OCI-LY7 (cell line): Measurements from ENCODE around the gene RHEBL1. TPM values are rescaled to one million over a fixed set of nuclear protein-coding genes. Genes with fewer than 3 reads are reported as not detected.

Experiments
- BruUV-seq: library from RNA; stranded (reverse); fragments of 400-500 nt; replicated peaks from 2 replicates; lab custom pipeline; 2021; lab: Mats Ljungman, UMichigan
- CTCF ChIA-PET: fragments of 300-600 bp; sonication (Branson Sonifier 250); formaldehyde crosslinking; loops from one replicate; lab custom pipeline; 2022; ENCODE audit warnings: antibody characterized with exemption; ENCODE audit not compliant: unreplicated experiment; lab: Charles Lee
- POLR2A ChIA-PET: fragments of 300-600 bp; sonication (Branson Sonifier 250); formaldehyde crosslinking; loops from one replicate; lab custom pipeline; 2022; ENCODE audit warnings: antibody characterized with exemption; lab: Charles Lee
- DNase-seq: peaks from one replicate; pipeline ENCODE4 v3.0.0-alpha.2; 2015; ENCODE audit warnings: low spot score
- H2AFZ ChIP-seq: fragments of 200-600 bp; sonication (generic), shearing (Covaris generic); 2 replicates; pipeline ENCODE4 v1.6.1; 2014; ENCODE audit warnings: mild to moderate bottlenecking, antibody characterized with exemption, low read length, moderate library complexity
- H3K27ac ChIP-seq: fragments of 200-600 bp; sonication (generic); 2 replicates; pipeline ENCODE4 v1.5.1; 2014; ENCODE audit warnings: mixed run types, low read depth, mild to moderate bottlenecking, moderate library complexity, low read length, inconsistent platforms; ENCODE audit not compliant: poor library complexity, severe bottlenecking
- H3K36me3 ChIP-seq: fragments of 200-600 bp; sonication (generic); 2 replicates; pipeline ENCODE4 v1.6.1; 2014; ENCODE audit warnings: mild to moderate bottlenecking, antibody characterized with exemption, low read length, moderate library complexity, mixed read lengths; ENCODE audit not compliant: insufficient read depth
- H3K4me1 ChIP-seq: fragments of 200-600 bp; sonication (generic); 2 replicates; pipeline ENCODE4 v1.5.1; 2014; ENCODE audit warnings: mild to moderate bottlenecking, low read length; ENCODE audit not compliant: insufficient read depth, poor library complexity, severe bottlenecking
- H3K4me2 ChIP-seq: fragments of 200-600 bp; sonication (generic); 2 replicates; pipeline ENCODE4 v1.6.1; 2014; ENCODE audit warnings: mild to moderate bottlenecking, low read length
- H3K4me3 ChIP-seq: fragments of 200-600 bp; sonication (generic); 2 replicates; pipeline ENCODE4 v1.5.1; 2014; ENCODE audit warnings: mild to moderate bottlenecking, low read depth, low read length; ENCODE audit not compliant: poor library complexity, severe bottlenecking
- H3K79me2 ChIP-seq: fragments of 200-600 bp; sonication (generic); 2 replicates; pipeline ENCODE4 v1.6.1; 2016; ENCODE audit warnings: low read depth, mild to moderate bottlenecking, low read length, moderate library complexity, mixed read lengths; ENCODE audit not compliant: insufficient read depth
- H3K9me2 ChIP-seq: fragments of 200-600 bp; sonication (generic); 2 replicates; pipeline ENCODE4 v1.6.1; 2016; ENCODE audit warnings: mild to moderate bottlenecking, low read length, mixed read lengths; ENCODE audit not compliant: insufficient read depth
- H3K9me3 ChIP-seq: fragments of 200-600 bp; sonication (generic); 2 replicates; pipeline ENCODE4 v1.6.1; 2014; ENCODE audit warnings: mild to moderate bottlenecking, mixed run types, low read length, mixed read lengths
- H4K20me1 ChIP-seq: fragments of 200-600 bp; sonication (generic); 2 replicates; pipeline ENCODE4 v1.6.1; 2014; ENCODE audit warnings: mild to moderate bottlenecking, antibody characterized with exemption, low read length, moderate library complexity, mixed read lengths; ENCODE audit not compliant: insufficient read depth
- EZH2phosphoT487 ChIP-seq: fragments of 200-600 bp; sonication (generic); IDR thresholded peaks from 2 replicates; pipeline ENCODE4 v1.6.1; 2018; ENCODE audit warnings: low read depth, borderline replicate concordance, mild to moderate bottlenecking, mixed run types, antibody characterized with exemption, low read length, moderate library complexity, mixed read lengths
- intact Hi-C: fragments of 100-400 bp; cut with micrococcal nuclease; formaldehyde crosslinking; loops from one replicate; pipeline ENCODE4 v1.10.0; 2022; ENCODE audit not compliant: unreplicated experiment
- total RNA-seq, 2 experiments: library from RNA; depleted of rRNA in 1 of 2; stranded (reverse); fragments of >200 nt in 1 of 2; shearing (Covaris generic) in 1 of 2; gene quantifications; 2 replicates each; pipeline ENCODE4 v1.2.3, GENCODE V29; 2014 to 2022
- TF ChIP-seq, protein P1 (sequence below): fragments of 200-600 bp; sonication (generic); conservative IDR thresholded peaks from 2 replicates; pipeline ENCODE4 v1.5.1; 2014; ENCODE audit warnings: mild to moderate bottlenecking, antibody characterized with exemption, low read length, moderate library complexity, mixed read lengths

Gene RHEBL1
- total RNA-seq, 2 experiments from 2014 or later, result 3.4 to 3.7 TPM

GRCh38 chr12:49061157-49061650 lies 8.6 kb downstream of the RHEBL1 start:
- peaks cover 31% of the 10 kb centered on the region for H3K4me1 ChIP-seq
- H3K4me2 ChIP-seq, result peak overlapping the region; percentile 95
- no peak for TF ChIP-seq EZH2phosphoT487
- TF ChIP-seq, protein P1, sequence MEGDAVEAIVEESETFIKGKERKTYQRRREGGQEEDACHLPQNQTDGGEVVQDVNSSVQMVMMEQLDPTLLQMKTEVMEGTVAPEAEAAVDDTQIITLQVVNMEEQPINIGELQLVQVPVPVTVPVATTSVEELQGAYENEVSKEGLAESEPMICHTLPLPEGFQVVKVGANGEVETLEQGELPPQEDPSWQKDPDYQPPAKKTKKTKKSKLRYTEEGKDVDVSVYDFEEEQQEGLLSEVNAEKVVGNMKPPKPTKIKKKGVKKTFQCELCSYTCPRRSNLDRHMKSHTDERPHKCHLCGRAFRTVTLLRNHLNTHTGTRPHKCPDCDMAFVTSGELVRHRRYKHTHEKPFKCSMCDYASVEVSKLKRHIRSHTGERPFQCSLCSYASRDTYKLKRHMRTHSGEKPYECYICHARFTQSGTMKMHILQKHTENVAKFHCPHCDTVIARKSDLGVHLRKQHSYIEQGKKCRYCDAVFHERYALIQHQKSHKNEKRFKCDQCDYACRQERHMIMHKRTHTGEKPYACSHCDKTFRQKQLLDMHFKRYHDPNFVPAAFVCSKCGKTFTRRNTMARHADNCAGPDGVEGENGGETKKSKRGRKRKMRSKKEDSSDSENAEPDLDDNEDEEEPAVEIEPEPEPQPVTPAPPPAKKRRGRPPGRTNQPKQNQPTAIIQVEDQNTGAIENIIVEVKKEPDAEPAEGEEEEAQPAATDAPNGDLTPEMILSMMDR, result no peak
- H2AFZ ChIP-seq, result peak overlapping the region; percentile 92; the same call in 1 of the 2 replicates
- DNase-seq, result no peak
- CTCF ChIA-PET, result no interaction called here
- H3K4me3 ChIP-seq, result peak overlapping the region; percentile 87
- peak overlapping the region; percentile 72 for H3K27ac ChIP-seq
- peaks cover 10% of the 10 kb centered on the region; the same call in 1 of the 2 replicates for H3K36me3 ChIP-seq
- peaks cover 33% of the 10 kb centered on the region for H4K20me1 ChIP-seq
- intact Hi-C loops, result no loop called here
- H3K9me2 ChIP-seq, result no peaks in the 10 kb centered on the region
- H3K79me2 ChIP-seq, result peaks cover 39% of the 10 kb centered on the region
- POLR2A ChIA-PET, result interaction anchor here (0.6 to 1.0 kb wide), 2 partner anchors 10 to 277 kb away, joined by 3 to 5 read pairs; no protein-coding TSS in a partner anchor
- TSS peak; percentile 61 for BruUV-seq
- H3K9me3 ChIP-seq, result no peaks in the 10 kb centered on the region

DNA sequence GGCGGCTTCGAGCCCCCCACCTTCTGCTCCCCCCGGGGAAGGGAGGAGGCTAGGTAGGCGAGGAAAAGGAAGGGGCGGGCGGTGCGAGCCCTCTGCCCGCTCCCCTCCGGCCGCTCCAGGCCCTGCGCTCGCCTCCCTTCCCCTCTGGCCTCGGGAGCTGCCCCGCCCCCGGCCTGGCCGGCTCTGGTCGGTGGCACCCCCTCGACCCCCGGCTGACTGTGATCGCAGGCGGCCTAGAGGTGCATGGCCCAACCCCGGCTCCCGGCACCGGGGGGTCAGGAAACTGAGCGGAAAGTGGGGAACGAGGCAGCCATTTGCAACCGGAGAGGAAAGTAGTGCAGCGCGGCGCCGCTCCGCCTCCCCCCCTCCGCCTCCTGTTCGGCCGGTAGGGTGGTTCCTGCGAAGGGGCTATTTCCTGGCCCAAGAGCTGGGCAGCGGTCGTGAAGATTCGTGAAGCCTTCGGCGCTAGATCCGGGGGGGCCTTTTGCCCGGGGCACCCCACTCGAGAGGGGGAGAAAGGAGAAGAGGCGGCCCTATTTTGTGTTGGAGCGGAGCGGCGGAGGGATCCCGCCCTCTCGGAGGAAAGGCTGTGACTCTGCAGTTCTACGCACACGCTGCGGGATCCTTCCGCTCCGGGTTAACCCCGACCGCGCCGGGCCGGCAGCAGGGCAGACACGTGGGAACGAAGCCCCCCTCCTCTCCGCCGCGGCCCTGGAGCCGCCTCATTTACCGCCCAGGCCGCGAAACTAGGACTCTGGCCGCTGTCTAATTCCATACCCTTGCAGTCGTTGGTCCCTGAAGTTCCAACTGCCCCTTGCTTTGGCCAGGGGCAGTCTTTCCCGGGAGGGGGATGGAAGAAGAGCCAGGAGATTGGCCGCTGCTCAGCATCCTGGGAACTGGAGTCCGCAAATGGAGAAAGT lies 9.3 kb downstream of the RHEBL1 start, which contains the start of gene KMT2D:
Gene KMT2D (minus strand): TSS at position 558 of the 920 bp plus-strand sequence. CDS start 5,470 bp downstream, outside the sequence.
- Histone ChIP-seq H3K9me2 (no peaks in the 10 kb centered on the region), H3K4me3 (peak within 1 kb of the TSS; percentile 87), H3K36me3 (peaks cover 14% of the 10 kb centered on the region; the same call in 1 of the 2 replicates), H3K27ac (peak within 1 kb of the TSS; percentile 72), H3K4me2 (peak within 1 kb of the TSS; percentile 95), H3K79me2 (peaks cover 46% of the 10 kb centered on the region), H3K4me1 (peaks cover 38% of the 10 kb centered on the region), H4K20me1 (peaks cover 39% of the 10 kb centered on the region), H2AFZ (peak within 1 kb of the TSS; percentile 92), H3K9me3 (no peaks in the 10 kb centered on the region)
- intact Hi-C loops, result loop anchor here (1.0 kb wide), 1 partner anchor 70 kb away; no protein-coding TSS in a partner anchor
- POLR2A ChIA-PET, result interaction anchor here (0.6 to 1.0 kb wide), 2 partner anchors 11 to 277 kb away, joined by 3 to 5 read pairs; no protein-coding TSS in a partner anchor
- BruUV-seq, result TSS peak; percentile 90
- CTCF ChIA-PET, result no interaction called here
- DNase-seq, result peak; percentile 98
- TF ChIP-seq EZH2phosphoT487, result no peak
- TF ChIP-seq, protein P1, result no peak
